NT2/D1 (cell line): ENCODE data around the gene BACH2.
"Not testable (repeated sequence)": the region's sequence is repeated elsewhere in the genome, so short reads cannot be mapped to it uniquely, and the experiment has no call there.

Source experiments
- DNase-seq: peaks from one replicate; pipeline ENCODE4 v3.0.0-alpha.2; 2011; ENCODE audit warnings: low read depth, low spot score
- H3K27me3 ChIP-seq: 2 replicates; pipeline ENCODE4 v1.6.0; 2011; ENCODE audit warnings: mild to moderate bottlenecking; ENCODE audit not compliant: insufficient read length, insufficient read depth
- H3K36me3 ChIP-seq: 2 replicates; pipeline ENCODE4 v1.6.1; 2011; ENCODE audit warnings: mild to moderate bottlenecking, low read length, mixed read lengths; ENCODE audit not compliant: insufficient read depth, insufficient read length
- H3K4me1 ChIP-seq: 2 replicates; pipeline ENCODE4 v1.5.1; 2011; ENCODE audit not compliant: insufficient read depth, insufficient read length
- H3K4me3 ChIP-seq: 2 replicates; pipeline ENCODE4 v1.5.1; 2011; ENCODE audit warnings: low read depth; ENCODE audit not compliant: insufficient read length
- H3K9ac ChIP-seq: 2 replicates; pipeline ENCODE4 v1.6.0; 2011; ENCODE audit warnings: low read depth; ENCODE audit not compliant: insufficient read length
- H3K9me3 ChIP-seq: 2 replicates; pipeline ENCODE4 v1.5.1; 2011; ENCODE audit warnings: mild to moderate bottlenecking, low read length; ENCODE audit not compliant: insufficient read depth
- SUZ12 ChIP-seq: IDR thresholded peaks from 2 replicates; pipeline ENCODE4 v1.6.1; 2011; ENCODE audit not compliant: insufficient read length, insufficient read depth; ENCODE audit errors: extremely low read depth
- YY1 ChIP-seq: IDR thresholded peaks from 2 replicates; pipeline ENCODE4 v1.6.1; 2011; ENCODE audit not compliant: insufficient read length, insufficient read depth
- ZNF274 ChIP-seq: IDR thresholded peaks from 2 replicates; pipeline ENCODE4 v1.6.1; 2011; ENCODE audit warnings: mild to moderate bottlenecking, low read depth, low read length

BACH2 gene

DNA sequence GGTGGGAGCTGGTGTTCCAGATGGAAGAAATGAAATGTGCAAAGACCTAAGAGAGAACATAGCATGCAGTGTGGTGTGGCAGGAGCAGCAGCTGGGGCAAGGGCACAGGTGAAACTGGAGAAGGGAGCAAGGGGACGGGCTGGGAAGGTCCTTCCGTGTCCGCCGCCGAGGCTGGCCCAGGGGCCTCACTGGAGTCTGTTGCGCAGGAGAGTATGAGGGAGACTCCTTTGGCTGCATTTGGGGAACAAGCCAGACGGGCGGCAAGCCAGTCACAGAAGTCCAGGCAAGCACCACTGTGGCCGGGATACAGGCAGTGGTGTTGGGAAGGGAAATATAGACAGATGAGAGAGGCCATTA lies 324.6 kb downstream of the BACH2 start:
- H3K27me3 ChIP-seq = no peaks in the 10 kb centered on the region
- no peak for TF ChIP-seq YY1

DNA sequence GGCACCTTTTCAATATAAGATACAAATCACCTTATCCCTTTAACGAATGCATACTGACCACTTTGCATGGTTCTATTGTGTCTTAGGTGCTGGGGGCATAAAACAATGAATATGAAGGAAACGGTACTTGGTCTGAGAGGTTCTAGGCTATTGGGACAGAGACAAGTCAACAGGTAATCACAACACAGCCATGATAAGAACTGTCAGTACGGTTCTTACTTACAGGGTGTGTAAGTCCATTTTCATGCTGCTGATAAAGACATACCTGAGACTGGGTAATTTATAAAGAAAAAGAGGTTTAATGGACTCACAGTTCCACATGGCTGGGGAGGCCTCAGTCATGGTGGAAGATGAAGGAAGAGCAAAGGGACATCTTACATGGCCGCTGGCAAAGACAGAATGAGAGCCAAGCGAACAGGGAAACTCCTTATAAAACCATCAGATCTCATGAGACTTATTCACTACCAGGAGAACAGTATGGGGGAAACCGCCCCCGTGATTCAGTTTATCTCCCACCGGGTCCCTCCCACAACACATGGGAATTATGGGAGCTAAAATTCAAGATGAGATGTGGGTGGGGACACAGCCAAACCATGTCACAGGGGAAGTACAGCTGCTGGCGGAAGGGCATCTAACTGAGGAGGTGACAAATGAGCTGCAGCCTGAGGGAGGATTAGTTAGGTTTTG lies 325.2 kb downstream of the BACH2 start:
- not testable (repeated sequence) for H3K9ac ChIP-seq, DNase-seq, H3K9me3 ChIP-seq, H3K36me3 ChIP-seq, H3K4me1 ChIP-seq, H3K4me3 ChIP-seq, H3K27me3 ChIP-seq

More for the DNA sequence above, 324.6 kb downstream of the BACH2 start:
- no peak for DNase-seq
- H3K4me1 ChIP-seq = no peaks in the 10 kb centered on the region
- H3K4me3 ChIP-seq = no peak overlapping the region
- no peaks in the 10 kb centered on the region for H3K9me3 ChIP-seq
- no peak overlapping the region for H3K9ac ChIP-seq
- H3K36me3 ChIP-seq = no peaks in the 10 kb centered on the region

DNA sequence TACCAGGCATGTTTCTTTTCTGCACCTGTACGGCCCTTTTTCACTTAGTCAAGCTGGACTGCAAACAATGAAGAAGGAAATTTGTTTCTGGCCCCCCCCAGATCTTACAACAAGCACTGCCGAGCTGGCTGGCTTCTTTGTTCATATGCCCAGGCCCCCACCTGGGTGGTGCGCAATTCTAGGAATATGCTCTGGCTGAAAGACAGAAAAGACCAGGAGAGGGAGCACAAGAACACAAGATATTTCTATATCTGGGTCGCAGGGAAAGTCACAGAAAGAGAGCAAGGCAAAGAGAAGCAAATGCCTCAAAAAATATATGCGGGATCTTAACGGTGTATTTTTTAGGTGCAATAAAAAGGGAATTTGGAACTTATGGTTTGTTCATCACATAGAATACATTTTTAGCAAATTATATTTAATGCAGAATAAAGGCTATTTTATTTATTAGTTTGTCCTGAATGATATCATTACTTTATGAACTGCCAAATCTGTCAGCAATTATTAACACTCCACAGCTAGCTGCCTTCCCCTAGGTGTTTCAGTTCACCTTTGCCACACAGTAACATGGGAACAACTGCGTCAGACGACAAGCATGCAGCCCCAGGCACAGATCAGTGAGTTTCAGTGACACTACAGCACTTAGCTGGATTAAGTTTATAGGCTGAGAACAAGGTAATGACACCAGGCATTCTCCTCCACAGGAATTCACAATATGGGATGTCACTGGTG lies 325.9 kb downstream of the BACH2 start:
- no peaks in the 10 kb centered on the region for H3K27me3 ChIP-seq
- no peak overlapping the region for H3K9ac ChIP-seq
- H3K4me1 ChIP-seq = no peaks in the 10 kb centered on the region
- H3K4me3 ChIP-seq = no peak overlapping the region
- TF ChIP-seq SUZ12 = no peak
- TF ChIP-seq YY1 = no peak
- TF ChIP-seq ZNF274 = no peak
- no peaks in the 10 kb centered on the region for H3K36me3 ChIP-seq
- DNase-seq = peak; percentile 3
- no peaks in the 10 kb centered on the region for H3K9me3 ChIP-seq

DNA sequence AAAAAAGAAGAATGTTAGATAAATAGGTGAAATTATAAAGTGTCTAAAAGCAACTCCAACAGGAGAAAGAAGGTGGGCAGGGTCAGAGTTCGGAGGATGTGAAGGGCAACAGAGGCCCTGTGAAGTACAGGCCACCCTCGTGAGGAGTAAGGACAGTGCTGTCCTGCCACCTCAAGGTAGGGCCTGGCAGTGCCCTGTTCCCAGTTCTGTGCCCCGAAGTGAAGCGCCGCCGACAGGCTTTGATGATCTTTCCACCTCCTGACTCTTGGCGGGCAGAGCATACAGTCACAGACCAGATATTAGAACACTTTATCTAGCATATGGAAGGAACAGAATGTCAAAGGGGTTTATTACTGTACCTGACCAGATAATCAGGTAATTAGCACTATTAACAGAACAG lies 326.6 kb downstream of the BACH2 start:
- Histone ChIP-seq H3K9me3 (no peaks in the 10 kb centered on the region), H3K4me1 (no peaks in the 10 kb centered on the region), H3K9ac (no peak overlapping the region), H3K4me3 (no peak overlapping the region), H3K27me3 (no peaks in the 10 kb centered on the region), H3K36me3 (no peaks in the 10 kb centered on the region)
- TF ChIP-seq YY1 (no peak), ZNF274 (no peak), SUZ12 (no peak)
- no peak for DNase-seq

DNA sequence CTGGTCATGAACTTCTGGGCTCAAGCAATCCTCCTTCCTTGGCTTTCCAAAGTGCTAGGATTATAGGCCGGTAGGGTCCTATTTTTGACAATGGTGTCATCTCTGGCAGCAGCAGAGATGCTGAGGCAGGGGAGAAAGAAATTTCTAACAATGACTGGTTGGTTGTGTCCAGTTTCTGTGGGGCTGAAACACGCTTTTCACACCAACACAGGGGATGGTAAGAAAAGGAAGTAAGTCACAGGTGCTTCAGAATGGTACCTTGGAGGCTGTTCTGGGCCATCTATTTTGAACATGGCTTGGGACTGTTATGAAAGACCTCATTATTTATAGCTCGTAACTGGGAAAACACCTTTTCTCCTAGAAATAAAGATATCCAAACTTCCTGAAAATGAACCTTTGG lies 329.7 kb downstream of the BACH2 start:
- no peak for DNase-seq
- Histone ChIP-seq H3K9me3 (no peaks in the 10 kb centered on the region), H3K36me3 (no peaks in the 10 kb centered on the region), H3K4me3 (no peak overlapping the region), H3K4me1 (no peaks in the 10 kb centered on the region), H3K9ac (no peak overlapping the region), H3K27me3 (no peaks in the 10 kb centered on the region)
- TF ChIP-seq SUZ12 (no peak), ZNF274 (no peak), YY1 (no peak)

DNA sequence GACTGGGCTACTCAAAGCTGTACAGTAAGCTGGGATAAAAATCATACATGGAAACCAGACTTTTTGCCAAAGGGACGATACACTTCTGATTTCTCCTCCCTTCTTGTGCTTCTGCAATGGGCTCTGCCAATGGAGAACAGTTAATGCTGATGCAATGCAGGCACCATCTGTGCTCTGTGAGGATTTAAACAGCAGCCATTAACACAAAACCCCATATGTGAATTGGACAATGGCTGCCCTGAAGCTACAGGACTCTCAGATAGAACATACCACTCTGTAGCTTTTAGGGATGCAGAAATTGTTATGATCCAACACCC lies 330.5 kb downstream of the BACH2 start:
- Histone ChIP-seq H3K36me3 (no peaks in the 10 kb centered on the region), H3K9ac (no peak overlapping the region), H3K4me1 (no peaks in the 10 kb centered on the region), H3K4me3 (no peak overlapping the region), H3K27me3 (no peaks in the 10 kb centered on the region), H3K9me3 (no peaks in the 10 kb centered on the region)
- no peak for TF ChIP-seq YY1
- no peak for TF ChIP-seq ZNF274
- no peak for TF ChIP-seq SUZ12
- DNase-seq = no peak

DNA sequence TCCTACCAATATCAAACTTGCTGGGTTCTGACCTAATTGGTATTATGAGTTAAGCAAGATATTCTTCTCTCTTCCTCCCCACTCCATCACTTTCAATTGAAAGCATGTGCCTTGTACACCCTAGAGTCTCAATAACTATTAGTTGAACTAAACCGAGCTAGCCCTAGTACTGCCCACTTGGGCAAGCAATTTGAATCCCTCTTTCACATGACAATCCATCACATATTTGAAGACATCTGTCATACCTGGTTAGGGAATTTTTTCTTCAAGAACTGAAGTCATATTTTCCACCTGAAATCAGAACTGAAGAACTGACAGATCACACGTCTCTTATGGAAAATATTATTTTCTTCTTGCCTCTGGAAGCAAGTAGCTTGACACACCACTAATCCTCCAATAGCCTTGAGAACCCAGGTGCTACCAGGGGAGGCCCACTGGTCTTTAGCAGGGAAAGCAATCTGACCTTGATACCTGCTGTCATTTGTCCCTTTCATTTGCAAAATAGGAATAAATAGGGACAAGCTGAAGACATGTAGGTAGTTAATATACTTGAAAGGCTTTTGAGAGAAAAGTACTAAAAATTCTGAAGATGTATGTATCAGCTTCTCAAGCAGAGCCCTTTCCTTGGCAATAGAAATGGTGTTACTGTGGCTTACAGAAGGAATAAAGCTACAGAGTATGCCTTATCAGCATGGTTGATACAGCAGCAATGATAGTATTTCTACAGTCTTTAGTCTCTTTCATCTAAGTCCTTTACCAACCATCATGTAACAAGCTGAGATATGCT lies 331.0 kb downstream of the BACH2 start:
- no peaks in the 10 kb centered on the region for H3K36me3 ChIP-seq
- H3K4me3 ChIP-seq = no peak overlapping the region
- H3K9me3 ChIP-seq = no peaks in the 10 kb centered on the region
- TF ChIP-seq ZNF274 = no peak
- no peak for TF ChIP-seq SUZ12
- no peak for TF ChIP-seq YY1
- H3K9ac ChIP-seq = no peak overlapping the region
- no peaks in the 10 kb centered on the region for H3K27me3 ChIP-seq
- no peak for DNase-seq
- H3K4me1 ChIP-seq = no peaks in the 10 kb centered on the region
